Muscle of leg (tissue), 11 donors: ENCODE data around the gene STAP2. TPM values are rescaled to one million over a fixed set of nuclear protein-coding genes. Genes with fewer than 3 reads are reported as not detected.
A peak's percentile ranks its signal among the peaks of the same experiment; 100 is the strongest.

Experiments used
- DNase-seq: peaks from one replicate; pipeline ENCODE4 v3.0.0; 2013
- H3K27ac ChIP-seq: one replicate; pipeline ENCODE4 v1.5.1; 2013; ENCODE audit warnings: mild to moderate bottlenecking, low read length, control low read depth
- H3K27me3 ChIP-seq: one replicate; pipeline ENCODE4 v1.6.1; 2013; ENCODE audit warnings: low read length; ENCODE audit not compliant: control insufficient read depth, insufficient read depth
- H3K36me3 ChIP-seq: one replicate; pipeline ENCODE4 v1.6.1; 2013; ENCODE audit warnings: low read length; ENCODE audit not compliant: control insufficient read depth, insufficient read depth
- H3K4me1 ChIP-seq: one replicate; pipeline ENCODE4 v1.6.1; 2013; ENCODE audit warnings: low read length; ENCODE audit not compliant: control insufficient read depth, insufficient read depth
- H3K4me3 ChIP-seq: one replicate; pipeline ENCODE4 v1.5.1; 2013; ENCODE audit warnings: low read length, control low read depth
- H3K9me3 ChIP-seq: replicated peaks from 2 replicates; pipeline ENCODE4 v1.6.1; 2013; ENCODE audit warnings: low read depth, low read length; ENCODE audit not compliant: control insufficient read depth
- WGBS: methylation state at CpG from one replicate; pipeline ENCODE4 v1.1.5; 2013; ENCODE audit warnings: missing lambda C conversion rate; ENCODE audit not compliant: insufficient coverage; 5-methylcytosine and 5-hydroxymethylcytosine counted together
- polyA plus RNA-seq, 8 donors: library from polyadenylated mRNA; unstranded; fragments of 120-200 nt; gene quantifications; one replicate each; pipeline versions ENCODE4 v1.2.1 to v1.2.3, GENCODE V29; 2013; ENCODE audit warnings: inconsistent platforms in 1 of 8, low replicate concordance in 1 of 8; ENCODE audit not compliant: insufficient read length in 8 of 8, insufficient read depth in 1 of 8
- total RNA-seq: library from RNA; stranded (reverse); fragments of 120-200 nt; gene quantifications from one replicate; pipeline ENCODE4 v1.2.4, GENCODE V29; 2013

STAP2 gene
- total and polyA plus RNA-seq, 9 donors, result 3.9 to 10.8 (median 5.1) TPM

GRCh38 chr19:4363571-4364304, 25.1 kb upstream of the STAP2 start:
- Histone ChIP-seq H3K4me1 (peaks cover 41% of the 10 kb centered on the region), H3K27ac (no peak overlapping the region), H3K4me3 (no peak overlapping the region), H3K36me3 (peaks cover 86% of the 10 kb centered on the region), H3K27me3 (no peaks in the 10 kb centered on the region), H3K9me3 (no peaks in the 10 kb centered on the region)
- peak; percentile 17 for DNase-seq
- 86% methylated on average over 25 of the region's 26 CpGs for WGBS

- peaks cover 91% of the 10 kb centered on the region for H3K36me3 ChIP-seq
These were observed 24.4 kb upstream of the STAP2 start for GRCh38 chr19:4362831-4363545.

GRCh38 chr19:4362101-4362828, 23.6 kb upstream of the STAP2 start:
- Histone ChIP-seq H3K36me3 (peaks cover 93% of the 10 kb centered on the region), H3K9me3 (no peaks in the 10 kb centered on the region), H3K27ac (no peak overlapping the region), H3K4me3 (no peak overlapping the region), H3K4me1 (peaks cover 31% of the 10 kb centered on the region), H3K27me3 (no peaks in the 10 kb centered on the region)
- 73% methylated on average over 32 of the region's 32 CpGs for WGBS
- peak; percentile 19 for DNase-seq

More at GRCh38 chr19:4362831-4363545, 24.4 kb upstream of the STAP2 start:
- 70% methylated on average over 20 of the region's 22 CpGs for WGBS
- H3K4me3 ChIP-seq, result no peak overlapping the region
- no peaks in the 10 kb centered on the region for H3K27me3 ChIP-seq
- H3K4me1 ChIP-seq, result peaks cover 33% of the 10 kb centered on the region
- no peak overlapping the region for H3K27ac ChIP-seq
- no peak for DNase-seq
- no peaks in the 10 kb centered on the region for H3K9me3 ChIP-seq

- Histone ChIP-seq H3K36me3 (peaks cover 92% of the 10 kb centered on the region), H3K4me1 (peaks cover 29% of the 10 kb centered on the region), H3K27me3 (no peaks in the 10 kb centered on the region), H3K27ac (no peak overlapping the region), H3K4me3 (no peak overlapping the region), H3K9me3 (no peaks in the 10 kb centered on the region)
- peak; percentile 18 for DNase-seq
- WGBS, result 79% methylated on average over 41 of the region's 50 CpGs
These were observed 22.8 kb upstream of the STAP2 start for GRCh38 chr19:4361152-4362046.

- no peak overlapping the region for H3K4me3 ChIP-seq
- no peaks in the 10 kb centered on the region for H3K27me3 ChIP-seq
- no peak overlapping the region for H3K27ac ChIP-seq
- peaks cover 91% of the 10 kb centered on the region for H3K36me3 ChIP-seq
- WGBS, result 51% methylated on average over 11 of the region's 12 CpGs
- peaks cover 23% of the 10 kb centered on the region for H3K4me1 ChIP-seq
- H3K9me3 ChIP-seq, result no peaks in the 10 kb centered on the region
- peak; percentile 20 for DNase-seq
These were observed 22.1 kb upstream of the STAP2 start for GRCh38 chr19:4360641-4361151.

- Histone ChIP-seq H3K4me1 (peaks cover 23% of the 10 kb centered on the region), H3K36me3 (peaks cover 86% of the 10 kb centered on the region), H3K27me3 (no peaks in the 10 kb centered on the region), H3K27ac (no peak overlapping the region), H3K4me3 (no peak overlapping the region), H3K9me3 (no peaks in the 10 kb centered on the region)
- 57% methylated on average over 5 of the region's 9 CpGs for WGBS
- no peak for DNase-seq
These were observed 21.5 kb upstream of the STAP2 start for GRCh38 chr19:4360081-4360569.

GRCh38 chr19:4359627-4360000, 21.0 kb upstream of the STAP2 start:
- DNase-seq, result no peak
- H3K4me3 ChIP-seq, result no peak overlapping the region
- WGBS, result 64% methylated on average over 12 of the region's 13 CpGs
- peaks cover 81% of the 10 kb centered on the region for H3K36me3 ChIP-seq
- no peaks in the 10 kb centered on the region for H3K9me3 ChIP-seq
- no peaks in the 10 kb centered on the region for H3K27me3 ChIP-seq
- no peak overlapping the region for H3K27ac ChIP-seq
- H3K4me1 ChIP-seq, result peaks cover 23% of the 10 kb centered on the region

GRCh38 chr19:4358709-4359626, 20.3 kb upstream of the STAP2 start:
- 80% methylated on average over 18 of the region's 25 CpGs for WGBS
- peaks cover 75% of the 10 kb centered on the region for H3K36me3 ChIP-seq
- no peaks in the 10 kb centered on the region for H3K9me3 ChIP-seq
- H3K27ac ChIP-seq, result no peak overlapping the region
- peak; percentile 15 for DNase-seq
- H3K4me3 ChIP-seq, result no peak overlapping the region
- peaks cover 23% of the 10 kb centered on the region for H3K4me1 ChIP-seq
- no peaks in the 10 kb centered on the region for H3K27me3 ChIP-seq
